Measurements from ENCODE around the gene PVALEF. TPM values are rescaled to one million over a fixed set of nuclear protein-coding genes. Genes with fewer than 3 reads are reported as not detected.

Gene PVALEF
- total RNA-seq, 1 experiment from 2014 or later: not detected

DNA sequence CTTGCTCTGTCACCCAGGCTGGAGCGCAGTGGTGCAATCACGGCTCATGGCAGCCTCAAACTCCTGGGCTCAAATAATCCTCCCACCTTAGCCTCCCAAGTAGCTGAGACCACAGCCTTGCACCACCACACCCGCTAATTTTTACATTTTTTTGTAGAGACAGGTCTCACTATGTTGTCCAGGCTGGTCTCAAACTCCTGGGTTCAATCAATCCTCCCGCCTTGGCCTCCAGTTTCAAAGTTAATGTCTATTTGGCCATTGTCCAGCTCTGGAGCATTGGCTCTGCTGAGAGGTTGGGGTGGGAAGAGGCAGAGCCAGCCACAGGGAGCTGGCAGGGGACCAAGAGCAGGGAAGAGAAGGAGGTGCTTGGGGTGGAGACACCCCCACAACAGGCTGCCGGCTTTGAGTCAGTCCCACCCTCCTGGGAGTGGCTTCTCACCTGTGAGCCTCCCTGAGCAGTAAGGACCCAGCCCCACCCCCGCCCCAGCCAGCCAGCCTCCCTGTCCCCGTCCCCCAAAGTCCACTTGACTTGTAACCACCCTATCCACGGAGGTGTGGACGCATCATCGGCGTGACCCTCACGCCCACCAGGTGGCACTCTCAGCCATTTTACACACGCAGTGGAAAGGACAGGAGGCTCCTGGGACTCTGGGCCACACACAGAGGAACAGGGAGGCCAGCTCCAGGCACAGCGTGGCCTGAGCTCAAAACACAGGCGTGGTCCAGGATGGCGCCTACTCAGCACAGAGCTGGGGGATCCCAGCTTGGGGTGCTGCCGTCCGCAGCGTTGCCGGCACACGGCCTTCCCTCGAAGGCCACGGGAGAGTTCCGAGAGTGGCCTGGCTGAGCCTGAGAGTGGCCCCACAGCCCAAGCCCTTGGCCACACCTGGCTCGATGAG is 22.8 kb upstream of the PVALEF start:
- Histone ChIP-seq H3T11ph (ENCODE audit: low read length) (no peak overlapping the region), H2BK12ac (ENCODE audit: insufficient read length, low read depth, low read length) (no peak overlapping the region), H3K9me3 (ENCODE audit: control insufficient read depth, low read depth, low read length) (no peaks in the 10 kb centered on the region), H3K4me1 (ENCODE audit: insufficient read depth, low read length) (no peaks in the 10 kb centered on the region), H3K27ac (ENCODE audit: insufficient read length, low read depth, low read length) (no peak overlapping the region), H4K8ac (replicated peaks; ENCODE audit: insufficient read length, low read depth, low read length) (no peak overlapping the region), H3K23ac (ENCODE audit: insufficient read length, low read depth, low read length) (no peak overlapping the region), H2AK5ac (ENCODE audit: insufficient read length, low read length) (no peak overlapping the region), H3K79me2 (ENCODE audit: insufficient read depth, low read length) (no peaks in the 10 kb centered on the region), H2BK5ac (ENCODE audit: insufficient read length, low read length) (no peak overlapping the region), H2BK120ac (ENCODE audit: low read depth, low read length, poor library complexity, severe bottlenecking) (no peak overlapping the region), H4K5ac (ENCODE audit: insufficient read length, low read depth, low read length) (no peak overlapping the region), H2AFZ (ENCODE audit: low read length) (no peak overlapping the region), H3K56ac (ENCODE audit: insufficient read length, low read depth, low read length) (no peak overlapping the region), H3K27me3 (ENCODE audit: insufficient read depth, low read length) (no peaks in the 10 kb centered on the region), H3K14ac (ENCODE audit: insufficient read depth, low read length) (no peak overlapping the region), H2BK15ac (ENCODE audit: low read depth, low read length) (no peak overlapping the region), H3K4ac (ENCODE audit: low read depth, low read length) (no peak overlapping the region), H2BK20ac (ENCODE audit: low read depth, low read length, poor library complexity, severe bottlenecking) (no peak overlapping the region), H3K18ac (ENCODE audit: insufficient read length, low read depth, low read length) (no peak overlapping the region), H4K20me1 (ENCODE audit: control insufficient read depth, insufficient read depth, insufficient read length) (no peaks in the 10 kb centered on the region), H3K9ac (ENCODE audit: extremely low read depth, insufficient read length, low read length) (no peak overlapping the region), H3K23me2 (ENCODE audit: insufficient read length, low read depth, low read length, poor library complexity, severe bottlenecking) (no peaks in the 10 kb centered on the region), H3K4me2 (ENCODE audit: insufficient read depth, insufficient read length, low read length) (no peak overlapping the region), H4K91ac (ENCODE audit: insufficient read length, low read depth, low read length) (no peak overlapping the region), H3K79me1 (ENCODE audit: insufficient read depth, low read depth, low read length, poor library complexity, severe bottlenecking) (no peaks in the 10 kb centered on the region)
- H3K36me3 Mint-ChIP-seq (ENCODE audit: insufficient read depth in 1 of 3, low read depth in 3 of 3): peaks cover 0 to 7% (median 0%) of the 10 kb centered on the region in 3 experiments; a peak in 4 of 7 replicates
- H3K9me3 Mint-ChIP-seq: peaks cover 15 to 16% of the 10 kb centered on the region in 2 experiments
- H3K27ac Mint-ChIP-seq: no peak overlapping the region
- peak; percentile 89 for DNase-seq
- H3K4me1 Mint-ChIP-seq: peaks cover 2 to 10% of the 10 kb centered on the region in 2 experiments; a peak in 2 of 4 replicates
- TF ChIP-seq, protein P1, sequence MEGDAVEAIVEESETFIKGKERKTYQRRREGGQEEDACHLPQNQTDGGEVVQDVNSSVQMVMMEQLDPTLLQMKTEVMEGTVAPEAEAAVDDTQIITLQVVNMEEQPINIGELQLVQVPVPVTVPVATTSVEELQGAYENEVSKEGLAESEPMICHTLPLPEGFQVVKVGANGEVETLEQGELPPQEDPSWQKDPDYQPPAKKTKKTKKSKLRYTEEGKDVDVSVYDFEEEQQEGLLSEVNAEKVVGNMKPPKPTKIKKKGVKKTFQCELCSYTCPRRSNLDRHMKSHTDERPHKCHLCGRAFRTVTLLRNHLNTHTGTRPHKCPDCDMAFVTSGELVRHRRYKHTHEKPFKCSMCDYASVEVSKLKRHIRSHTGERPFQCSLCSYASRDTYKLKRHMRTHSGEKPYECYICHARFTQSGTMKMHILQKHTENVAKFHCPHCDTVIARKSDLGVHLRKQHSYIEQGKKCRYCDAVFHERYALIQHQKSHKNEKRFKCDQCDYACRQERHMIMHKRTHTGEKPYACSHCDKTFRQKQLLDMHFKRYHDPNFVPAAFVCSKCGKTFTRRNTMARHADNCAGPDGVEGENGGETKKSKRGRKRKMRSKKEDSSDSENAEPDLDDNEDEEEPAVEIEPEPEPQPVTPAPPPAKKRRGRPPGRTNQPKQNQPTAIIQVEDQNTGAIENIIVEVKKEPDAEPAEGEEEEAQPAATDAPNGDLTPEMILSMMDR (conservative IDR thresholded peaks at IDR 0.05): peak; percentile 67
- peak overlapping the region in 1 of 2 experiments; percentile 12; a peak in 1 of 5 replicates for H3K4me3 Mint-ChIP-seq
- H3K27me3 Mint-ChIP-seq (ENCODE audit: low read depth): peaks cover 1% of the 10 kb centered on the region
- WGBS (ENCODE audit: extremely low coverage, insufficient read length, low lambda C conversion rate): no CpG with 5 or more reads among the region's 25 CpGs

Measured in H9 (cell line).